Fibroblast of skin of scalp (primary cell): Measurements from ENCODE around the gene YTHDC2.
"Not testable (repeated sequence)": the region's sequence is repeated elsewhere in the genome, so short reads cannot be mapped to it uniquely, and the experiment has no call there.

Experiments used
- DNase-seq: peaks from one replicate; pipeline ENCODE4 v3.0.0-alpha.2; 2013

YTHDC2 gene

DNA sequence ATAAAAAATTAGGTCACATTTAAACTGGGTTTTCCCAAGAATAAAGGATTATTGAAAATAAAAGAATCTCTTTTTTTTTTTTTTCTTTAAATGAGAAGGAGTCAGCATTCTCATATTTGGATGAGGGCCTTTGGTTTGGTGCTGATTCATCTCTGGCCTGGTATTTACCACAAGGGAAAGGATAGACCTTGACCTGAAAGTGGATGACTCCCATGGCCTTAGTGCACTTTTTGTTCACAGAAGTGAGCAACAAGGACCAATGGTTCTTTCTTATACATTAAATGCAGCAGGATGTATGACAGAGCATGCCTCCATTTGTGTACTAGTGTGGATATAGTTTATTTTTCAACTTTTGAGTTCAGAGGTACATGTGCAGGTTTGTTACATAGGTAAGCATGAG is 6.9 kb downstream of the YTHDC2 start:
- DNase-seq, result peak; percentile 28

- no peak for DNase-seq
These were observed 7.4 kb downstream of the YTHDC2 start for GRCh38 chr5:113520899-113521298.

DNA sequence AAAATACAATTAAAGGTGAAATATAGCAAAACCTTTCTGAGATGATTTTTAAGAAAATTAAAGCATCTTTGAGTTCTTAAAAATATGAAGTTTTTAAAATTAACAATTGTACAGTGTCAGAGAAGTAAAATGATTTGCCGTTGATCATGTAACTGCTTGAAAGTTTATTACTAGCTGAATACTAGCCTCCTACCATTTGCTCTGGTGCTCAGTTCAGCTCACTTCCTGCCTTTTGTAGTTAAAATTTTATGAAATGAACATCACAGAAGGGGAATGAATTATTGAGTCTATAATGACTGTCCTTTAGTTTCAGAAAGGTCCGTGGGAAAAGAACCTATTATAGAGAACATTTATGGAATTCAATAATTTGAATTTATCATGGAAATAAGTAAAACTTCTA is 9.7 kb downstream of the YTHDC2 start:
- DNase-seq, result no peak

GRCh38 chr5:113524927-113525326 is 11.4 kb downstream of the YTHDC2 start:
- no peak for DNase-seq

GRCh38 chr5:113526421-113526820 is 12.9 kb downstream of the YTHDC2 start:
- no peak for DNase-seq

GRCh38 chr5:113527746-113528145 is 14.3 kb downstream of the YTHDC2 start:
- DNase-seq, result no peak

GRCh38 chr5:113531481-113532159 is 18.1 kb downstream of the YTHDC2 start:
- DNase-seq, result no peak

GRCh38 chr5:113538313-113538712 is 24.8 kb downstream of the YTHDC2 start:
- no peak for DNase-seq

DNA sequence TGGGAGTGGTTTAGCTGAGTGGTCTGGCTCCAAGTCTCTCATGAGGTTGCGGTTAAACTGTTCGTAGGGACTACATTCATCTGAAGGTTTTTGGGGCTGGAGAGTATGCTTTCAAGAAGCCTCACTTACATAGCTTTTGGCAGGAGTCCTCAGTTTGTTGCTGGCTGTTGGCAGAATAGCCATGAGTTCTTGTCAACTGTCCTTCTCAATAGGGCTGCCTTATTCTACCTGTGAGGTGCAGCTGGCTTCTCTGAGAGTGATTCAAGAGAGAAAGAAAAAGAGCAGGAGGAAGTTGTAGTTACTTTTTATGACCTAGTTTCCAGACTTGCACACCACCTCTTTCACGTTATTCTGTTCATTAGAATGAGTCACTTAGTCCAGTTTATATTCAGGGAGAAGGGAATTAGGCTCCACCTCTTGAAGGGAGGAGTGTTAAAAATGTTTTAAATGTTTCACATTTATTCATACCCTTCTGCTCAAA is 33.2 kb downstream of the YTHDC2 start:
- peak; percentile 54 for DNase-seq

DNA sequence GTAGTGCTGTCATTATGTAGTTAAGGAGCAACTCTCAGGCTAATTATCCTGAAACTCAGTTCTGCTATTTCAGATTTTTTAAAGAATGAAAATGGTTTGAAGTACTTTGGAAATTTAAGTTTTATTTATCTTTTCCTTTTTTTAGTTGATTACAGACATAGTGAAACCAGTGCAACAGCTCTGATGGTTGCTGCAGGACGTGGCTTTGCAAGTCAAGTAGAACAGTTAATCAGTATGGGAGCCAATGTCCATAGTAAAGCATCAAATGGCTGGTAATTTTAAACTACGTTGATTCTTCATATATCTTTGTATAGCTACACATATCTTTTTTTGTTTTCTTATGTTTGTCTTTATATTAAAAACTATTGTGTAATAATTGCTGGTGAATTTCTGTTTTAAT is 34.9 kb downstream of the YTHDC2 start:
- DNase-seq, result no peak

DNA sequence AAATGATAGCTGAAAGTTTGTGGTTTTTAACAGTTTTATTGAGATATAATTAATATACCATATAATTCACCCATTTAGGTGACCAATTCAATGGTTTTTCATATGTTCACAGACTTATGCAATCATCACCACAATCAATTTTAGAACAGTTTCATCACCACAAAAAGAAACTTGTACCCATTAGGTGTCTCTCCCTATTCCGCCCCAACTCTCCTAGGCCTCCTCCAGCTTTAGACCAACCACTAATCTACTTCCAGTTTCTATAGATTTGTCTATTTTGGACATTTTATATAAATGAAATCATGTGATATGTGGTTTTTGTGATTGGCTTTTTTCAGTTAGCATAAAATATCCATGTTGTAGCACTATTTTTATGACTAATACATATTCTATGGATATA is 38.6 kb downstream of the YTHDC2 start:
- no peak for DNase-seq

GRCh38 chr5:113552620-113553019 is 39.1 kb downstream of the YTHDC2 start:
- DNase-seq, result no peak

DNA sequence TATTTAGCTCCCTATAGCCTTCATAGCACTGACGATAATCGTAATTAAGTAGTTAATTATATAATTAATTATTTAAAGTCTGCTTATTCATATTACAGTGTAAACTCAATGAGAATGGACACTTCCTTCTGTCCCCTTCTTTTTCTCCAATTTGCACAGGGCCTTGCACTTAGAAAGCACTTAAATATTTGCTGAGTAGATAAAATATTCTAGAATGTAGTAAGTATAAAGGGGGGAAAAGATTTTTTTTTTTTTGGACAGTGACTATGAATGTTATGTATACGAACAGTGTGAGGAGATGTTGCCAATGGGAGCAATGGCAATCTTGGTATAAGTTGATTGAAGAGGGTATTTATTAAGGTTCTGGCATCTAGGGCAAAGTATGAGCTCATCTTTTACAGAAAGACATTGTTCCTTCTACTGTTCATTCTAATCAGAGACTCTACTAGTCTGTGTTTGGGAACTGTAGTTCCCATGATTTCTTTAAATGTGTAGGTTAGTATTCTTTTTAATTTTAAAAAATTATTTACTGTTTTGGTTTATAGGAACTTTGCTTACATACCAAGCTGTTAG is 49.4 kb downstream of the YTHDC2 start:
- no peak for DNase-seq

DNA sequence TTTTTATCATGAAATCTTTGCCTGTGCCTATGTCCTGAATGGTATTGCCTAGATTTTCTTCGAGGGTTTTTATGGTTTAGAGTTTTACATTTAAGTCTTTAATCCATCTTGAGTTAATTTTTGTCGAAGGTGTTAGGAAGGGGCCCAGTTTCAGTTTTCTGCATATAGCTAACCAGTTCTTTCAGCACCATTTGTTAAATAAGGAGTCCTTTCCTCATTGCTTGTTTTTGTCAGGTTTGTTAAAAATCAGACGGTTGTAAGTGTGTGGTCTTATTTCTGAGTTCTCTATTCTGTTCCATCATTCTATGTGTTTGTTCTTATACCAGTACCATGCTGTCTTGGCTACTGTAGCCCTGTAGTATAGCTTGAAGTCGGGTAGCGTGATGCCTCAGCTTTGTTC is 55.9 kb downstream of the YTHDC2 start:
- no peak for DNase-seq

DNA sequence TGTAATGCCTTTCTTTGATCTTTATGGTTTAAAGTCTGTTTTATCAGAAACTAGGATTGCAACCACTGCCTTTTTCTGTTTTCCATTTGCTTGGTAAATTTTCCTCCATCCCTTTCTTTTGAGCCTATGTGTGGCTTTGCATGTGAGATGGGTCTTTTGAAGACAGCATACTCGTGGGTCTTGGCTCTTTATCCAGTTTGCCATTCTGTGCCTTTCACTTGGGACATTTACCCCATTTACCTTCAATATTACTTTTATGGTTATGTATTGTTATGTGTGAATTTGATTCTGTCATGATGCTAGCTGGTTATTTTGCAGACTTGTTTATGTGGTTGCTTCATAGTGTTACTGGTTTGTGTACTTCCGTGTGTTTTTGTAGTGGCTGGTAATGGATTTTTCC is 59.2 kb downstream of the YTHDC2 start:
- peak; percentile 2 for DNase-seq

GRCh38 chr5:113574417-113574816 is 60.9 kb downstream of the YTHDC2 start:
- peak; percentile 86 for DNase-seq

GRCh38 chr5:113575074-113575473 is 61.6 kb downstream of the YTHDC2 start:
- no peak for DNase-seq

DNA sequence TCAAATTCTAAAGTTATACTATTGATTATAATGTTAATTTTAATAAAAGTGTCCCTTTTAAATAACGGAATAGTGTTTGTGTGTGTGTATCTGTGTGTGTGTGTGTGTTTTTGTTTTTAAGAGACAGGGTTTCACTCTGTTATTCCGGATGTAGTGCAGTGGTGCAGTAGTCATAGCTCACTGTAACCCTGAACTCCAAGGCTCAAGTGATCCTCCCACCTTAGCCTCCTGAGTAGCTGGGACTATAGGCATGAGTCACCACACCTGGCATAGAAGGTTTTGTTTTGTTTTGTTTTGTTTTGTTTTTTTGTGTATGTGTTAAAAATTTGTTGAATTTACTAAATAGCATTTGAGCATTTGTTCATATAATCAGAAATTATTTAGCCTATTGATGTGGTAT is 64.6 kb downstream of the YTHDC2 start:
- DNase-seq, result no peak

DNA sequence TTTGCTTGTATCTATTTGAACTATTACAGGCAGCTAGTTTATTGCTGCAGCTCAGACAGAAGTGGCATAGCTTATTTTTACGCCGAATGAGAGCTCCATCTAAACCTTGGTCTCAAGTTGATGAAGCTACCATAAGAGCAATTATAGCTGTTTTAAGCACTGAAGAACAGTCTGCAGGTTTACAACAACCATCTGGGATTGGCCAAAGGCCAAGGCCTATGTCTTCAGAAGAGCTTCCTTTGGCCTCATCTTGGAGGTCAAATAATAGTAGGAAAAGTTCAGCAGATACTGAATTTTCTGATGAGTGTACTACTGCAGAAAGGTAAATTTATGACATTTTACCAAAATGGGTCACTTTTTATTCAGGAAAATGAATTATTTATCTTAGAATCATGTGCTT is 67.9 kb downstream of the YTHDC2 start:
- DNase-seq, result no peak

DNA sequence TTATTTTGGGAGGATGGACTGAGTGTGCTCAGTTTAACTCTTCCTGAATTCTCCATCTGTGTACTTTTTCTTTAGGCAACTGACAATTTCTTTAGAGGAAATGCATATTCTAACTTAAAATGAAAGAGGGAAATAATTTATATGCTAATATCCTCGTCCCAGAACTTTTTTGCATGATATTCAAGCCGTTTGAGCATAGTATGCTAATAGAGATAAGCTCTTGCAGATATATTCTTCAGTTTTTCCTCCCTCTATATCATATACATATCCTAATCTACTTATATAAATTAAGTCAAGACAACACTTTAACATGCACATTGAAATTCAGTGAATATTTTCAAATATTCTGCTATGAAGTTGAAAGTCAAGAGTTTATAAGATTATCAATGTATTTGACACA is 84.7 kb downstream of the YTHDC2 start:
- no peak for DNase-seq

GRCh38 chr5:113598926-113599325 is 85.4 kb downstream of the YTHDC2 start:
- DNase-seq, result no peak

- no peak for DNase-seq
These were observed 86.9 kb downstream of the YTHDC2 start for GRCh38 chr5:113600255-113600905.

GRCh38 chr5:113601423-113601822 is 87.9 kb downstream of the YTHDC2 start:
- DNase-seq, result no peak

- DNase-seq, result not testable (repeated sequence)
These were observed 89.8 kb downstream of the YTHDC2 start for GRCh38 chr5:113603246-113603645.
